Ammon's horn (tissue), 1 donor: ENCODE results near the gene FLRT2.

Source experiments
- DNase-seq: peaks from one replicate; pipeline ENCODE4 v3.0.0-alpha.2; 2016; ENCODE audit warnings: low spot score

The FLRT2 gene

GRCh38 chr14:85531141-85531586 lies 1.2 kb downstream of the FLRT2 start:
- peak; percentile 10 for DNase-seq

- peak; percentile 69 for DNase-seq
These were observed 1.8 kb downstream of the FLRT2 start for GRCh38 chr14:85531587-85532373.

- no peak for DNase-seq
These were observed 2.6 kb downstream of the FLRT2 start for GRCh38 chr14:85532374-85533022.

- peak; percentile 81 for DNase-seq
These were observed 3.3 kb downstream of the FLRT2 start for GRCh38 chr14:85533023-85533860.

- peak; percentile 21 for DNase-seq
These were observed 3.9 kb downstream of the FLRT2 start for GRCh38 chr14:85533861-85534291.

- DNase-seq = peak; percentile 34
These were observed 4.7 kb downstream of the FLRT2 start for GRCh38 chr14:85534458-85535293.

- DNase-seq = peak; percentile 21
These were observed 5.4 kb downstream of the FLRT2 start for GRCh38 chr14:85535321-85535720.

- peak; percentile 35 for DNase-seq
These were observed 6.3 kb downstream of the FLRT2 start for GRCh38 chr14:85535991-85536832.

- no peak for DNase-seq
These were observed 6.9 kb downstream of the FLRT2 start for GRCh38 chr14:85536833-85537190.

GRCh38 chr14:85537526-85537925 lies 7.6 kb downstream of the FLRT2 start:
- DNase-seq = no peak

GRCh38 chr14:85538636-85539035 lies 8.7 kb downstream of the FLRT2 start:
- DNase-seq = no peak

GRCh38 chr14:85539510-85539909 lies 9.6 kb downstream of the FLRT2 start:
- no peak for DNase-seq

- DNase-seq = no peak
These were observed 12.7 kb downstream of the FLRT2 start for GRCh38 chr14:85542623-85543022.

GRCh38 chr14:85545738-85546137 lies 15.8 kb downstream of the FLRT2 start:
- no peak for DNase-seq

- DNase-seq = no peak
These were observed 16.4 kb downstream of the FLRT2 start for GRCh38 chr14:85546390-85546789.

GRCh38 chr14:85549697-85550096 lies 19.8 kb downstream of the FLRT2 start:
- no peak for DNase-seq

- no peak for DNase-seq
These were observed 24.2 kb downstream of the FLRT2 start for GRCh38 chr14:85554106-85554505.

GRCh38 chr14:85556267-85556666 lies 26.3 kb downstream of the FLRT2 start:
- DNase-seq = no peak

- DNase-seq = no peak
These were observed 28.6 kb downstream of the FLRT2 start for GRCh38 chr14:85558505-85558904.

- no peak for DNase-seq
These were observed 32.7 kb downstream of the FLRT2 start for GRCh38 chr14:85562630-85563029.
